A549 treated with RU486 at 1 μM for 4 hours (cell line): ENCODE results near the gene SEC14L5. TPM values are rescaled to one million over a fixed set of nuclear protein-coding genes. Genes with fewer than 3 reads are reported as not detected.

ENCODE experiments used
- total RNA-seq: library from RNA; stranded (reverse); fragments of 200-300 nt; extraction: Qiagen RNA extraction; gene quantifications from 5 replicates; pipeline ENCODE4 v1.2.3, GENCODE V29; 2022; ENCODE audit warnings: low read depth

The SEC14L5 gene
- 0.05 to 0.09 TPM (median 0.06 TPM) in 4 of 5 replicates, not detected in the other for total RNA-seq

DNA sequence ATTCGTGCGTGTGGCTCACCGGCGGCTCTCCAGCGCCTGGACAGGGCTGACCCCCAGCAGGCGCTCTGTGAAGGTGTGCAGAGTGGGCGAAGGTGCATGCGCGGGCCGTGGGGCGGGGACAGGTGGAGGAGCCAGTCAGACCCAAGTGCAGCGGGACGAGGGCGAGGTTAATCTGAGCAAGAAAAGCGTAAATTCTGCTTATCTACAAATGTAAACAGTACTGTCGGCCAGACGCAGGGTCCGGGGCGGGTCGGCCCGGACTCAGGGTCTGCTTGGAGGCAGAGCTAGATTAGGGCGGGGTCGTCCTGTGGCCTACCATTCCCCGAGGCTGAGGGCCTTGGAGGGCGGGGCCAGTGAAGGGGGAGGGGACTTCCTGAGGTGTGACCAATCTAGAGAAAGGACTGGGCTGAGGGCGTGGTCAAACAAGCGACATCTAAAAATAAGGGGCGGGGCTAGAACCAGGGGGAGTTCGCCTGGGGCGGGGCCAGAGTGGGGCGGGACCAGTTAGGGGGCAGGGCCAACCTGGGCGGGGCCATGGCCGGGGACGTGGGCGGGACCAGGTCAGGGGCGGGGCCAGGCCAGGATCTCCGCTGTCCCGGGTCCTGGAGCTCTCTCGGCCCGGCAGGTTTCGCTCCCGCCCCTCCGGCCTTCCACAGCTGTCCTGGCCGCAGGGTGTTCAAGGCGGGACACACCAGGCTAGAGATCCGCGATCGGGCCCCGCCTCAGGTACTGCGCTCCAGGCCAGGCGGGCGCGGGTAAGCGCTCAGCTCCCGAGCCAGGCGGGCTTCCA, at the start of gene SEC14L5:
Gene SEC14L5, plus strand, starts transcription at position 611 of the 790 bp plus-strand sequence. CDS start 994 bp downstream, outside the sequence.

DNA sequence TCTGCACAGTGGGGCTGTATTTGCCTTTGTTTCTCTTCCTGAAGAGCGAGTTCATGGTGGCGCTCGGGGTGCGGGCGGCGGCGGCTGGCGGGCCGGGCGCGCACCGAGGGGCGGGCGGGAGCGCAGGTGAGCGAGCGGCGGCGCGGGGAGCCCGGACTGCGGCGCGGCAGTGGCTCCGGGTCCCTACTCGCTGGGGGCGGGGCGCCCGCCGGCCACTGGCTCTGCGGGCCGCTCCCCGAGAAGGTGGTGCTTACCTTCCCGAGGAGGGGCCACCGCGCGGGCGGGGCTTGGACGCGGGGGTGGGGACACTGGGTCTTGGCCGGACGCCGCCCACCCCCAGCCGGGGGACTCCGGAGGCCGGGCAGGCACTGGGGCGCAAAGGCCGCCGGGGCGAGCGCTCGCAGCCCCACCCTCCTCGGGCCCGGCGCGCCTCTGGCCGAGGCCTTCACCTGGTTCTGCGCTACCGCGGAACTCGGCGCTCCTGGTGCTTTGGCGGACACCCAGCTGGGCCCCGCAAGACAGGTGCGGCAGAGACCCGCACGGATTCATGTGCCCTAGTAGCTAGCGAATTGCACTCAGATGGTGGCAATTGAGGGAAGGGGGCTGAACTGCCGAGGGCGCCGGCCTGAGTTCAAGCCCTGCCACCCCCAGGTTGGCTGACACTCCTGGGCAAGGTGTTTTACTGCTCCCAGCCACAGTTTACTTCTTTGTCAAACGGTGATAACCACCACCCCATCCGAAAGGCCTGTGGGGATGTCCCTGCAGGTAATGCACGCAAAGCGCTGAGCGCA, 20.9 kb upstream of the SEC14L5 start, which contains the start of gene PPL:
Gene PPL, minus strand, starts transcription at position 158 of the 791 bp plus-strand sequence. Its CDS starts 103 bp downstream, at position 55.

DNA sequence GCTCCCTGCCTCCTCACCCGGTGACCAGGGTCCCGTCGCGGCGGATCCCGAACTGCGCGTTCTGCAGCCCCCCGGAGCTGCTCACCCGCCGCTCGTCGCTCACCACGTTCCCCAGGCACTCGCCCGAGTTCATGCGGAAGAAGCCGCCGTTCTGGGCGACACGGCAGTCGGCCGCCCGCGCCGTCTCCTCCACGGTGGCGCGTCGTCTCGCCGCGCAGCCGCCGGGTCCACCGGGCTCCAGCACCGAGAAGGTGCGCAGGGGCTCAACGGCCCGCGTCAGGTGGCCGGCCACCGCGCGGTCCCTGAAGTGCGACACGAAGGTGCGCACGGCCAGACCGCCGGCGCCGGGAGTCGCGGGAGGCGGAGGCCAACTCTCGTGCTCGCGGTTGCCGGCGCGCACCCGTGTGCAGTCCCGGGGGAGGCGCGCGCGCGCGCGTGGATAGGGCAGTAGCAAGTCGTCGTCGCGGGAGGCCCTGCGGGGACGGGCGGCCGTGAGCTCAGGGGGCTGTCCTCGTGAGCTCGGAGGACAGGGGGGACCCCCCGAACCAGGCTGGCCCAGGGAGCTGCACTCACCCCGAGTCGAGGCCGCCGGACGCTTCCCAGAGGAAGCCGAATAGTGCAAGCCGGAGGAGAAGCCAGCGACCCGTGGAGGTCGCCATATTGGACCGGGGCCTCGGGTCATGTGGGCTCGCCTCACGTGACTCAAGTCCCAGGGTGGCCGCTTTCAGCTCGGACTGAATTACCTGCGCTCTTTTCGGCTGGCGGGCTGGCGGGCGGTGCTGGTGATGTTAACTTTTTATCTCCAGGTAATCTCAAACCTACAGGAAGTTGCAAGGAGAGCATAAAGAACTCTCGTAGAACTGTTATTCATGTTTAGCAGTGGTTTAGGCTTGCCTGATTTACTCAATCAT, 75.4 kb downstream of the SEC14L5 start, which contains the start of gene NAGPA:
Gene NAGPA, minus strand, starts transcription at position 680 of the 911 bp plus-strand sequence. Its CDS starts 21 bp downstream, at position 659.

DNA sequence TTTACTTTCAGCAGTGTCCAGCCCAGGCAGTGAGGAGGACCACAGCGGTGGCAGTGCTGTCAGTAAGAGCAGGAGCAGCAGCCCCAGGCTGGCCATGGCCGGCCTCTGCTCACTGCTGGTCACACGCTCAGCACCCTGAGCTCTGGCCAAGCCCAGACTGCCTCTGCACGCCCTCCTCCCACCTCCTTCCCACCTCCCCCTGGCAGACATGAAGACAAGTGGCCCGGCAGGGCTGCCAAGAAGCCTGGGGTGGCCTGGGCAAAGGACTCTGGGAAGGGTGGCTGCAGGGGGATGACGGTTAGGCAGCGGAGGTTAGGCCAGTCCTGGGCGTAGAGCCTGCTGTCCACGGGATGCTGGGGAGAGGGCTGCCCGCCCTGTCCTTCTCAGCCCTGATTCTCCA, 107.7 kb downstream of the SEC14L5 start, which contains the start of gene C16orf89:
Gene C16orf89, minus strand, starts transcription at position 144 of the 400 bp plus-strand sequence. Its CDS starts 48 bp downstream, at position 96.

Other genes with a start within 250 kb of the SEC14L5 start
- 22.1 to 26.7 TPM (median 25.3 TPM) in 5 replicates for gene ANKS3, start 224.1 kb upstream of the SEC14L5 start, total RNA-seq
- 0.91 to 2.0 TPM (median 1.6 TPM) in 5 replicates for gene DNAAF8, start 223.8 kb upstream of the SEC14L5 start, total RNA-seq
- gene ZNF500, start 191.2 kb upstream of the SEC14L5 start, total RNA-seq, result 6.6 to 10.1 TPM (median 7.9 TPM) in 5 replicates
- not detected in 5 replicates for gene SEPTIN12, start 170.0 kb upstream of the SEC14L5 start, total RNA-seq
- gene SMIM22, start 163.0 kb upstream of the SEC14L5 start, total RNA-seq, result not detected in 5 replicates
- 10.1 to 16.3 TPM (median 14.8 TPM) in 5 replicates for gene ROGDI, start 155.7 kb upstream of the SEC14L5 start, total RNA-seq
- gene GLYR1, start 111.0 kb upstream of the SEC14L5 start, total RNA-seq, result 37.5 to 43.5 TPM (median 41.5 TPM) in 5 replicates
- gene UBN1, start 110.8 kb upstream of the SEC14L5 start, total RNA-seq, result 23.8 to 29.8 TPM (median 27.4 TPM) in 5 replicates
- gene PPL, start 21.2 kb upstream of the SEC14L5 start, total RNA-seq, result 1.9 to 2.7 TPM (median 2.4 TPM) in 5 replicates
- gene NAGPA, start 75.6 kb downstream of the SEC14L5 start, total RNA-seq, result 13.1 to 20.2 TPM (median 17.0 TPM) in 5 replicates
- gene C16orf89, start 107.6 kb downstream of the SEC14L5 start, total RNA-seq, result not detected in 5 replicates
- gene ALG1, start 113.5 kb downstream of the SEC14L5 start, total RNA-seq, result 31.9 to 41.2 TPM (median 38.8 TPM) in 5 replicates
- gene EEF2KMT, start 139.5 kb downstream of the SEC14L5 start, total RNA-seq, result 21.2 to 31.0 TPM (median 26.8 TPM) in 5 replicates